Measurements from ENCODE around the gene NFKB2.

DNA sequence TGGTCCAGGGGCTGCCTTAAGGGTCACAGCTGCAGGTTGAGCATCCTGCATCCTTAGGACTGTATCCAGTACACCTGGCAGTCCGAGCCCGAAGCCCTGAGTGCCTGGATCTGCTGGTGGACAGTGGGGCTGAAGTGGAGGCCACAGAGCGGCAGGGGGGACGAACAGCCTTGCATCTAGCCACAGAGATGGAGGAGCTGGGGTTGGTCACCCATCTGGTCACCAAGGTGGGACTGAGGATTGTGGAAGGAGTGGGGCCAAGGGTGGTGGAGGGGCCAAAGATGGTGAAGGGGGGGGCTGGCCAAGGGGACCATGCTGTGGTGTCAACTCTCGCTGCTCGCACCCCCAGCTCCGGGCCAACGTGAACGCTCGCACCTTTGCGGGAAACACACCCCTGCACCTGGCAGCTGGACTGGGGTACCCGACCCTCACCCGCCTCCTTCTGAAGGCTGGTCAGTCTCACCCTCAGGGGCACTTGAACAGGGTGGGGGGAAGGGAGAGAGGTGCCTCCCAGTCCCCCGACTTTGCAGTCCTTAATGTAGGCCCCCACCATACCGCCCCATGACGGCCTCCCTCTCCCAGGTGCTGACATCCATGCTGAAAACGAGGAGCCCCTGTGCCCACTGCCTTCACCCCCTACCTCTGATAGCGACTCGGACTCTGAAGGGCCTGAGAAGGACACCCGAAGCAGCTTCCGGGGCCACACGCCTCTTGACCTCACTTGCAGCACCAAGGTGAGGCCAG lies 5.3 kb downstream of the NFKB2 start:
- no peak for TF ChIP-seq CTCF (IDR thresholded peaks at IDR 0.05)
- TF ChIP-seq POLR2A (IDR thresholded peaks at IDR 0.05), result no peak

All from vagina (tissue), 2 donors.